ENCODE results near the gene MLPH. TPM values are rescaled to one million over a fixed set of nuclear protein-coding genes. Genes with fewer than 3 reads are reported as not detected.

The MLPH gene
- total RNA-seq, 2 donors from 2014 or later = 0.75 to 1.0 TPM

GRCh38 chr2:237479747-237480146 lies 7.3 kb upstream of the MLPH start:
- 84 to 100% methylated on average over 1 to 4 of the region's 4 CpGs for WGBS, 2 experiments (ENCODE audit: insufficient coverage in 1 of 2, insufficient read length in 1 of 2)
- Histone ChIP-seq H3K27ac (ENCODE audit: low read depth, low read length) (no peak overlapping the region), H3K36me3 (ENCODE audit: control insufficient read depth, insufficient read depth, low read length) (no peaks in the 10 kb centered on the region), H3K4me1 (ENCODE audit: control insufficient read depth, insufficient read depth, low read length) (no peaks in the 10 kb centered on the region), H3K27me3 (ENCODE audit: control insufficient read depth, insufficient read depth, low read length, poor library complexity, severe bottlenecking) (peaks cover 84% of the 10 kb centered on the region), H3K4me3 (ENCODE audit: low read length) (no peak overlapping the region), H3K9ac (ENCODE audit: extremely low read depth, low read length, poor library complexity, severe bottlenecking) (no peak overlapping the region), H3K9me3 (ENCODE audit: control insufficient read depth, low read length) (no peaks in the 10 kb centered on the region)
- Mint-ChIP-seq H3K4me1 (peaks cover 7% of the 10 kb centered on the region), H3K27me3 (ENCODE audit: insufficient read depth) (peaks cover 81% of the 10 kb centered on the region), H3K4me3 (no peak overlapping the region), H3K9me3 (no peaks in the 10 kb centered on the region), H3K27ac (no peak overlapping the region), H3K36me3 (ENCODE audit: low read depth) (no peaks in the 10 kb centered on the region)
- TF ChIP-seq CTCF (conservative IDR thresholded peaks at IDR 0.05) = no peak
- no peak for DNase-seq

- Mint-ChIP-seq H3K4me1 (peaks cover 7% of the 10 kb centered on the region), H3K9me3 (no peaks in the 10 kb centered on the region), H3K36me3 (ENCODE audit: low read depth) (no peaks in the 10 kb centered on the region), H3K27me3 (ENCODE audit: insufficient read depth) (peaks cover 87% of the 10 kb centered on the region), H3K27ac (no peak overlapping the region), H3K4me3 (no peak overlapping the region)
- 91 to 93% methylated on average over 4 to 7 of the region's 7 CpGs for WGBS, 2 experiments (ENCODE audit: insufficient coverage in 1 of 2, insufficient read length in 1 of 2)
- Histone ChIP-seq H3K9me3 (ENCODE audit: control insufficient read depth, low read length) (no peaks in the 10 kb centered on the region), H3K36me3 (ENCODE audit: control insufficient read depth, insufficient read depth, low read length) (no peaks in the 10 kb centered on the region), H3K27ac (ENCODE audit: low read depth, low read length) (no peak overlapping the region), H3K27me3 (ENCODE audit: control insufficient read depth, insufficient read depth, low read length, poor library complexity, severe bottlenecking) (peaks cover 91% of the 10 kb centered on the region), H3K4me1 (ENCODE audit: control insufficient read depth, insufficient read depth, low read length) (no peaks in the 10 kb centered on the region), H3K9ac (ENCODE audit: extremely low read depth, low read length, poor library complexity, severe bottlenecking) (no peak overlapping the region), H3K4me3 (ENCODE audit: low read length) (no peak overlapping the region)
- DNase-seq = no peak
- no peak for TF ChIP-seq CTCF (conservative IDR thresholded peaks at IDR 0.05)
Measured at GRCh38 chr2:237480556-237480955, 6.5 kb upstream of the MLPH start.

- WGBS, 2 experiments (ENCODE audit: insufficient coverage in 1 of 2, insufficient read length in 1 of 2) = 88 to 100% methylated on average over 1 to 3 of the region's 3 CpGs
- H3K27me3 ChIP-seq (ENCODE audit: control insufficient read depth, insufficient read depth, low read length, poor library complexity, severe bottlenecking) = peaks cover 92% of the 10 kb centered on the region
- H3K27ac Mint-ChIP-seq = no peak overlapping the region
Measured at GRCh38 chr2:237480988-237481525, 6.0 kb upstream of the MLPH start.

More at GRCh38 chr2:237480988-237481525, 6.0 kb upstream of the MLPH start:
- no peak overlapping the region for H3K9ac ChIP-seq (ENCODE audit: extremely low read depth, low read length, poor library complexity, severe bottlenecking)
- no peak overlapping the region for H3K4me3 ChIP-seq (ENCODE audit: low read length)
- no peaks in the 10 kb centered on the region for H3K9me3 ChIP-seq (ENCODE audit: control insufficient read depth, low read length)
- H3K36me3 Mint-ChIP-seq (ENCODE audit: low read depth) = no peaks in the 10 kb centered on the region
- peaks cover 6% of the 10 kb centered on the region for H3K4me1 Mint-ChIP-seq
- no peak overlapping the region for H3K4me3 Mint-ChIP-seq
- no peak overlapping the region for H3K27ac ChIP-seq (ENCODE audit: low read depth, low read length)
- no peaks in the 10 kb centered on the region for H3K9me3 Mint-ChIP-seq
- H3K27me3 Mint-ChIP-seq (ENCODE audit: insufficient read depth) = peaks cover 88% of the 10 kb centered on the region
- DNase-seq = no peak
- H3K4me1 ChIP-seq (ENCODE audit: control insufficient read depth, insufficient read depth, low read length) = no peaks in the 10 kb centered on the region
- TF ChIP-seq CTCF (conservative IDR thresholded peaks at IDR 0.05) = no peak
- H3K36me3 ChIP-seq (ENCODE audit: control insufficient read depth, insufficient read depth, low read length) = no peaks in the 10 kb centered on the region

Measured in endodermal cell (in vitro differentiated cells).